ENCODE data around the gene BARHL2. TPM values are rescaled to one million over a fixed set of nuclear protein-coding genes. Genes with fewer than 3 reads are reported as not detected.

The BARHL2 gene
- total RNA-seq, 1 donor from 2014 or later, result under 0.01 TPM

DNA sequence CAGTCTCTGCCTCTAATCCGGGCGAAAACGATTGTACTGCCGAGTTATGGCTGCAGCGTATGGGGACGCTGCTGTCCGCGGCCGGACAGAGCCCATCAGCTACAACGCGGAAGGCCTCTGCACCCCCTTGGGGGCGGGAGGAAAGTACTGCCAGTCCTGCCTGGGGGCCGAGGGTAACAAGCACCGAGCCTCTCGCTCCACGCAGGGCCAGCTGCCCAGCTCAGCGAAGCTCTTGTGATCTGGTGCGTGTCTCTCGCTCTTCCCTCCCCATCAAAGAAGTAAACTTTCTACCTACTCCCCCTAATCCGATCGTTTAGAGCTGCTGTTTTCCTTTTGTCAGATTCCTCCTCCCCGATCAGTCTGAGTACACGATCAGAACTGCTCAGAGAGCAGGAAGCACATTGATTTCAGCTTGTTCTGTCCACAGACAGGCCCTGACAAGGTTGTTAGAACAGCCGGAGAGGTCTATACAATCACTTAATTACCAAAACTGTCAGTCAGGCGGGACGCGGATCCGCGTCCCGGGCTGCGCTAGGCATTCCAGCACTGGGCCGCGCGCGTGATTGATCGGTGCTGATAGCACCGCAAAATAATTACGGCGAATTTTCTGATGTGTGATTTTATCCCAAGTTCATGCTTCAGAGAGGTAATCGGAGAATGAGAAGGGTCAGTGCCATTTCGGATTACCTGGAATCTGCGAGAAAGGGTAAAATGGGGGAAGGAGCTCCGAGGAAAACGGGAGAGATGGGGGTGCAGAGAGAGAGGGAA, 8.7 kb upstream of the BARHL2 start:
- DNase-seq (ENCODE audit: low spot score in 2 of 2) (peak in 1 of 2 donors; percentile 37), FAIRE-seq (no peak)

DNA sequence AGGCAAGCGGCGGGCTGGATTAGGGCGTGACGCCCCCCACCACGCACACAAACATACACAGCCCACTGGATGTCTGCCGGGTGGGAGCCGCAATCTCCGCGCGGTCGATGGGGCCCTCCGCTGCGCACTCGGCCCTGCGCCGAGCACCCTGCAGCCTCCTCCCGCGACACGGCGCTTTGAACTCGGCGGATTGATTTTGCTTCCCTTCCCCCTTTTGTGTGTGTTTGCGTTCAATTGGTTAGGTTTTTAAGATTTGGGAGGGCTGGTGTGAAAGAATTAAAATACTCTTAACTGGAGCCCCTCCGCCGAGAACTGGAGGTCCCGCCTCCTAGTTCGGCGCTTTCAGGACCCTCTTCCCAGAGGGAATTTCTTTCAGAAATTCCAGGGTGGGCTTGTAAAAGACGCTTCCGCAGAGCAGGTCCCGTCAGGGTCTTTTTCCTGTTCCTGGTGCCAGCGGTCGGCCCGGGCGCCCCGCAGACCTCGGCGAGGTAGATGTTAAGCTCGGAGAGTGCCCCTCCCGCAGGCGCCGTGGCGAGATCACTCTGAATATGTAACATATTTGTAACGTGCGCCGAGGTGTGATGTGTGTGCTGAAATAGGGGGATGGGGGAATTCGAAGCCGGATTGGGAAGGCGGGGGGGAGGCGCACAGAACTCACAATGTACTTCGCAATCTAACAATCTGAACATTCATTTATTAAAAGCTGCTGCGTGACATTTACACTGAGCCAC, 8.0 kb upstream of the BARHL2 start:
- DNase-seq (ENCODE audit: low spot score in 2 of 2) (peak in 1 of 2 donors; percentile 10), FAIRE-seq (no peak)

DNA sequence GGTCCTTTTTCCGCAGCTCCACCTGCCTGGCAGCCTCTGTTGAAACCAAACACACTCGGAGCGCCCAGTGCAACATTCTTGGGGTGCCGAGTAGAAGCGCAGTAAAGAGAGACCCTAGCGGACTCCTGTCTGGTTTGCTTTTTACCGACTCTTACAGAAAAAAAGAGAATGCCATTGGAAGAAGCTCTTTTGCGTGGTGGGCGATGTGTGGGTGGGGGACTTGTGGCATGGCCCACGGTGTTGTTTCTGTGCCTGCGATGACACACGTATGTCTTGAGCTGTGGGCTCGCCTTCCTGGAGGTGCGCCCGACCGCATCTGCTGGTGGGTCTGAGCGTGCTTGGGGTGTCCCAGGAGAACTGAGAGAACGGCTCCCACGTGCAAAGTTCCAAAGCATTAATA, 7.3 kb upstream of the BARHL2 start:
- DNase-seq (ENCODE audit: low spot score in 2 of 2) (peak in 1 of 2 donors; percentile 18), FAIRE-seq (no peak)

DNA sequence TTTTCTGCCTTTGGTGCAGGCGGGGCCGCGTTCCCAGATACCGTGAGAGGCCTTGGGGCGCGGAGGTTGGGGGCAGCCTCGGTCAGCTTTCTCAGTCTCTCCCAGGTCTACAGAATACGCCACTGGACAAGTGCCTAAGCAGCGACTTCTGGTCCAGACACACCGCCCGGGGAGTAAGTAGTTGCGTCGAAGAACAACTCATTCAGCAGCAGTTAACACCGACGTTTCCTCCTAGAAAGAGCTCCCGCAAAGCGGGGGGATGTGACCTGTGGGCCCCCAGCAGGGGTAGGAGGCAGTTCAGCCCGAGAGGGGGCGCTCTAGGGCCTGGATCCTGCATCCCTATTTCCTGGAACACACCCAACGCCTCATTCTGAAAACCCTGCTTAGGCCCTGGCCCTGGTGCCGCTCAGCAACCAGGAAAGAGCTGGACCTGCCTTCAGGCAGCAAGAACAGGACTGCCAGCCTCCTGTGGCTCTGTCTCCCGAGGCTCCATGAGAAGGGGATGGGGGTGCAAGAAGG, 6.5 kb upstream of the BARHL2 start:
- DNase-seq (ENCODE audit: low spot score in 2 of 2), result peak in 1 of 2 donors; percentile 17
- no peak for FAIRE-seq

DNA sequence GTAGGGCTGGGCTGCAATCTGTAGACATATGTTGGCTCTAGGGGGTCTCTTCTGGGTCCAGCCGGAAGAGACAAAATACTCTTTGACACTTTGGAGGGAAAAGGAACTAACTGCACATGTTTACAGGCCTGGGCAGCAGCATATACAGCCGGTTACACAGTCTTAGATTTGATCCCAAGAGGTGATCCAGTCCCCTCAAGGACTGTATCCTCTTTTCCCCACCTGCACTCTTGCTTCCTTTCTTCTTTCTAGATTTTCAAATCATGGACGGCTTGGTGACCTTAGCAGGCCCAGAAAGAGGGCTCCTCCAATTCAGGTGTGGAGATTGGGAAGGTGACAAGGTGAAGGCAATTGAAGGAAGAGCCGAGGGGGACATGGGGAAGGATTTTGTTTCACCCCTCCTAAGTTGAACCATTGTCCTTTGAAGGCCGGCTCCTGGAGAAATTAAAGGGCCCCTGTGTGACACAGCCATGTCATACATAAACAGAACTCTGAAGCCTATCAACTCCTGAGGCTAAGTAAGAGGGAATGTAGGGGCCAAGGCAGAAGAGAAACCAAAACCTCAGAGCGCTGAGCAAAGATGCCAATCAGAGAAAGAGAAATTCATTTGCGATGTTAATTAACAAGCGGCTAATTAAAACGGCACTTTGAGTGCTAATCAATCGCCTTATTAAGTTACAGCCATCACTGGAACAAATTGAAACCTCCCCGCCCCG, 5.9 kb upstream of the BARHL2 start:
- DNase-seq (ENCODE audit: low spot score in 2 of 2) (peak in 1 of 2 donors; percentile 12), FAIRE-seq (no peak)

DNA sequence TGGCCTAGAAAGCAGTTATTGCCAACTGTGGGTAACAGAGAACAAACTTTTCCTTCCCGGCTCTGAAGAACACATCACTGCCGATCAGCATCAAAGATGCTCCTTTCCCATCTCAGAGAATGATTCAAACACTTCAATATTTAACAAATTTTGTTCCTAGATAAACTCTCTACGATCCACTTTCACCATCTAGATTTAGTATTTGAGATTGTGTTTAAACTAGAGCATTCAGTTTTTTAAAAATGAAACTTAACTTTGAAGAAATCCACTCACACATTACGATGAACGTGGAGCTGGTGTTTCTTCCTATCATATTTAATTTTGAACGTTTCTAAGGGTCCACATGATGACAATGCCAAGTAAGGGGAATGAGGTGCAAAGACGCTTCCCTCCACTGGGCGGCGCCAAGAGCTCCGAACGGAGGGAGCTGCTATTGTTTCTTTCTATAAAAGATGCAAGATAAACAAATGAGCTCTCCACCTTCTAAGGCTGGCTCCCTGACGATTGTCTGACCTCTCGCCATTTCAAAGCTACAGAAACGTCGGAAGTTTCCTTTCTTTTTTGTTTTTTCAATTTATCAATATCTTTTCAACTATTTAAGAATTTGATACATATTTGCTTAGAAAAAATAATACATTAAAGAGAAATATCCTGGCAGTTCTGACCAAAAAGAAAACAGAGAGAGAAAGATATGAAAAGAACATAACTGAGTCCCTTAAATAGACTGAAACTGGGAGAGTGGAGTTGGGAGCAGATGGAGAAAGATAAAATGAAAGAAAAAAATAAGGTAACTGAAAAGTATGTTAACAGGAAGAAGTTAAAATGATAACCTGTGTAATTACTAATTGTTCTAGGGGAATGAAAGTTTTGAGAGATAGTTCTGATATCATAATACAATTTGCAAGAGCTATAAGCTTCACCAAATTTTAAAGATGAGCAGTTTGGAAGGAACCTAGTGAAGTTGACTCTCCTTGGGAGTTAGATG, 4.4 kb upstream of the BARHL2 start:
- DNase-seq (ENCODE audit: low spot score in 2 of 2), result peak; percentile 46 to 59
- peak; percentile 15 for FAIRE-seq

DNA sequence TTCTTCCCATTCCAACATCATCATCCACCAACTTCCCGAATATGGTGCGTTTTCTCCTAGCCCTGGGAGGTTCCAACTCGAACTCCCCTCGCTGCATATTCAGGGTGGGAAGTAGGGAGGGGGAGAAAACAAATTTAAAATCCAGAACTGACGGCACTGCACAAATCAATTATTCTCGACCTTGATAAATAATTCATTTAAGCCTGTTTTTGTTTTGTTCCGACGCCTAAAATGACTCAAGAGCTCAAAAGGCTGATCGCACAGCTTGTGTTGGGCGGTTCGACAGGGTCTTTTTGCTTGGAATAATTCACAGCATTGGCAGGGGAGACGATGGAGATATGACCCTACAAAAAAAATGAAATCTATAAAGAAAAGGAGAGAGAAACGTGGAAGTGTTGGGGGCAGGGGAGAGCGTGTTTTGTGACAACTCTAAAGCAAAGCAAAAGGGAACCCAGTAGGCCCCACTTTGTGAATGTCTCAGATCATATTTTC, 3.1 kb upstream of the BARHL2 start:
- FAIRE-seq, result no peak
- peak in 1 of 2 donors; percentile 14 for DNase-seq (ENCODE audit: low spot score in 2 of 2)

DNA sequence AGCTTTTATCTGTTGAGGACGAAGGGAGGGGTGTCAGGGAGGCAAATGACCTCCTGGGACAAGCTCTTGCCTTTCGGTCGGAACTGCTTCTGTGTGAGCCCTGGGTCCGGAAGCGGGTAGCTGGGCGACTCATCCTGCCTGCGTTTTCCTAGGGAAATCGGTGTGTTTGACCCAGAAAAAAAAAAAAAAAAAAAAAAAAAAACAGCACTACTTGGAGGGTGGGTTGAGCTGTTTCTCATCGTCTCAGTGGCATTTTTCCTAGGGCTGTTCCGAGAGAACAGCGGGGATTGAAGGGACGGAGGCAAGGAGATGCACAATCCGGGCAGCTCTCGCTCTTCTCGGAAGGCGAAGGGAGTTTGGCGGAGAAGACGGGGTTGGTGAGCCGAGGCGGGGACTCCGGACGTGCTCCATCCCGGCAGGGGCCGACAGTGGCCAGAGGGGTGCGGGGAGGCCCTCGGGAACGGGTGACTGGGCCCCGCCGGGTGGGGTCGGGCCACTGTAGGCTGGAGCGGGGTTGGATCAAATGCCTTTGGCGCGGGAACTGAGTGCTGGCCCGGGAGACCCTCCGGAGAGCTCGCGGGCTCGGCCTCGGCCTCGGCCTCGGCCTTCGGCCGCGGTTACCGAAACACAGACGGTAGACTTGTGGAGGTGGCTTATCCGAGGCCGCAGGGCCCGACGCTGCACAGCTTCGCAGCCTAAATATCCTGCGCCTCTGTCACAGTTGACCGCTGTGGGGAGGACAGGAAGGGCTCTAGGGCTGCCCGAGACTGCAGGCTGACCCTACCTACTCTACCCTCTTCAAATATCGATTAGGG, 2.4 kb upstream of the BARHL2 start:
- DNase-seq (ENCODE audit: low spot score in 2 of 2), result peak; percentile 11 to 39
- FAIRE-seq, result no peak

DNA sequence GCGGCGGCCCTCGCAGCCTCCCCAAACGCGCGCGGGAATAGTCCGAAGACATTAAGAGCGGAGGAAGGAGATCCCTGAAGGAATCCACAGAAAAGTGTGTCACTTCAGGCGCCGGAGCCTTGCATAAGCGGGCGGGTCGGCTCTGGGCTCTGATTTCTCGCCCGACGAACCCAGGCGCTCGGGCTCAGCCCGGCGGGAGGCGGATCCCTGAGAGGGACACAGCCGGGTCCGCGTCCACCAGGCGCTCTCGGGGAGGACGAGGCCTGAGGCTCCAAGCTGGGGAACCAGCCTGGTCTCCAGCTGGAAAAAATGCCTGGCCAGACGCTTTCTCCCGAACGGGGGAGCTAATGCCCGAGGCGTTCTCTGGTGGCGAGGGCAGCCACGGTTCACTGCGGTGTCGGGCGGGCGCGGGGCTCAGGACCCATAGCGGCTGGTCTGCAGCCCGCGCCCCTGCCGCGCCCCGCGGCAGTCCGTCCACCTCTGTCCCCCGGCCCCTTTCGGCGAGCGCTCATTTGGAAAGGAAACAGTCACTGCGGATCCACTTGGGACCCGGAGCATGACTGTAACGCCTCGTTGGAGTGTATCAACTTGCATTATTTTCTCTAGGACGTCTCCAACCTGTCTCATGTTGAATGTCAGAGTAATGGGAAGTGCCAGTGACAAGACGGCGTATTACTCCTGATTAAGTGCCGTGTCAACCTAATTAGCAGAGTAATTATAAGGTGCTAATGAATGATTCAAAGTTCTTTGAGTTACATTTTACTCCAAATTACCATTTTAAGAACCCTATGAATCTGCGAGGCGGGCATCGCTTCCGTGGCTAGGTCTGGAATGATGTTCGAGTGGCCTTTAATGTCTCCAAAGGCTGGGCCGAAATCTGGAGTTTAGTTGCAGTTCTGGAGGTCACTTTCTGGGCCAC, 1.6 kb upstream of the BARHL2 start:
- DNase-seq (ENCODE audit: low spot score in 2 of 2), result peak; percentile 18 to 43

DNA sequence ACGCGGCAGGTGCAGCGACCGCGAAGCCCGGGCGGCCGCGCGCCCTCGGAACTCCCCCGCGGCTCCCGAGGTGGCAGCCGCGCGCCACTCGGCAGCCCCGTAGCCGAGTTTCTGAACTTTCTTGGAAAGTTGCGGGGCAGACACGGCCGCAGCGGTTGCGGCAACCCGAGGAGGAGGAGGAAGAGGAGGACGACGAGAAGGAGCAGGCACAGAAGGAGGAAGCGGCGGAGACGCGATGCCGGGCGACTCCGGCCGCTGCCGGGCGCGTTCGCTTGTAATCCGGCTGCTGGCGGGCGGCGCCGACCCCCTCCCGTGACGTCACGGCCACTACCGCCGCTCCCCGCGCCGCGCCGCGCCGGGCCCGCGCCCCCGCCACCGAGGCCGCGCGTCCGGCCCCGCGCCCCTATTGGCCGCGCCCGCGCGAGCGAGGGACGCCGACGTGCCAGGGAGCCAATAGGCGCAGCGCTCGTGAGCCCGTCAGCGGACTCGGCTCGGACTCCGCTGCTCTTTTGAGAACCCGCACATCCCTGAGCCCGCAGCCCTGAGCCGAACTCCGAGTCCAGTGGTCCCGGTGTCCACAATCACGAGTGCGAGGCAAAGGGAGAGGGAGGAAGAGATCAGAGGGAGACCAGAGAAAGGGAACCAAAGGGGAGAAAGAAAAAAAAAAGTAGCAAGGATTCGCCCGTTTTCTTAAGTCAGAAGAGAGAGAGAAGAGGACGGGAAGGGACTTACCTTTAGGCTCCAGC, 736 bp upstream of the BARHL2 start:
- DNase-seq (ENCODE audit: low spot score in 2 of 2), result peak; percentile 36 to 58
- FAIRE-seq, result no peak

More for the DNA sequence above, 1.6 kb upstream of the BARHL2 start:
- FAIRE-seq, result no peak

DNA sequence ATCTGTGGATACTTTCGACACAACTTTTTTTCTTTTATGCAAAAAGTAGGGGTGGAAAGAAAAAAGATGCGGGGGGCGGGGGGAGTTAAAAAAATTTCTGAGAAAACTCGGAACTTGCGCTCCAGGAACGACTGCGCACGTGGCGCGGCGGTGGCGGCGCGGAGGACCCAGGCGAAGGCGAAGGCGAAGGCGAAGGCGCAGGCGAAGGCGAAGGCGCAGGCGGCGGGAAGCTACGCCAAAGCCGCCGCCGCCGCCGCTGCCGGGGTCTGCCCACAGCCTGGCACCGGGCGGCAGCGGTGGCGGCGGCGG, 208 bp upstream of the BARHL2 start:
- FAIRE-seq (no peak), DNase-seq (ENCODE audit: low spot score in 2 of 2) (no peak)

DNA sequence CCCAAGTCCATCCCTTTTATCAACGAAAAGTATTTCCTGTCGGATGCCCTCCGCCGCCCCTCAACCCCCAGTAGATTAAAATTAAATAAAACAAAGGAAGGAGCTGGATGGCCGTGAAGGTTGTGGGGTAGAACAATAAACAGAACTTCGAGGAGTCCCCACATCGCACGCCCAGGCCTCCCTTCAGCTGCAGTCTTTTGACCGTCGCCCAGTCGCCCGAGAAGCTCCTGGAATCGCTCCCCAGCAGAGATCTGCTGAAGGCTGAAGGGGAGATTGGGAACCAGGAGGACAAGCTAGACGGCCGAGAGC, 905 bp downstream of the BARHL2 start:
- DNase-seq (ENCODE audit: low spot score in 2 of 2) (no peak), FAIRE-seq (no peak)

DNA sequence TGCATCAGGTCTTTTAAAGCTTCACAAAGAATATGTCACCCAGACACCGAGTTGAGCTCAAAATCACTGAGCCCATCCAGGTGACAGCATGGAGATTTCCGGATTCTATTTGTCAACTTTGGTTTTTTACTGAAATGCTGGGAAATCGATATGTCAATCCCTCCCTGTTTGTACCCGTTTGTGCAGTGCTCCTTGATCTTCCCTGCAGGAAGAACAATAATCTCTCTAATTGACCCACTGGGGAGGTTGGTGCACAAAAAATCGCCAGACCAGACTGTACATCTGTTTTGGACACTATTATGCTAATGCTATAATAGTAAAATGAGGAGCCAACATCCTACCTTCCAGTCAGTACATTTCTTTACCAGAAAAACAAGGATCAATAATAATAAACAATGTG, 1.8 kb downstream of the BARHL2 start:
- DNase-seq (ENCODE audit: low spot score in 2 of 2), result peak in 1 of 2 donors; percentile 22
- FAIRE-seq, result no peak

DNA sequence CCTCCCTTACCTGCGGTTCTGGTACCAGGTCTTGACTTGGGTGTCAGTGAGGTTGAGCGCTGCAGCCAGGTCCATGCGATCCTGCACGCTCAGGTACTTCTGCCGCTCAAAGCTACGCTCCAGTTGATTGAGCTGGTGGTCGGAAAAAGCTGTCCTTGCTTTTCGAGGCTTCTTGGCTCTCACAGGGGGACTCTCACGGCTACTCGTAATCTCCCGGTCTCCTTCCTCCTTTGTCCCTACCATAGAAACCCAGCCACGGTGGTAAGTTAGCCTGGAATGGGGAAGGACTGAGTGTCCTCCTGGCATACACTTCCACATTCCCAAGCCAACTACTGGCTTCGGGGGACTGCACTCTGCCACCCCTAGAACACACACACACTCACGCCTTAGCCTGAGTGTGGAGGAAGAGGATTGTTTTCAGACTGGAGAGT, 2.6 kb downstream of the BARHL2 start:
- peak in 1 of 2 donors; percentile 22 for DNase-seq (ENCODE audit: low spot score in 2 of 2)
- no peak for FAIRE-seq

DNA sequence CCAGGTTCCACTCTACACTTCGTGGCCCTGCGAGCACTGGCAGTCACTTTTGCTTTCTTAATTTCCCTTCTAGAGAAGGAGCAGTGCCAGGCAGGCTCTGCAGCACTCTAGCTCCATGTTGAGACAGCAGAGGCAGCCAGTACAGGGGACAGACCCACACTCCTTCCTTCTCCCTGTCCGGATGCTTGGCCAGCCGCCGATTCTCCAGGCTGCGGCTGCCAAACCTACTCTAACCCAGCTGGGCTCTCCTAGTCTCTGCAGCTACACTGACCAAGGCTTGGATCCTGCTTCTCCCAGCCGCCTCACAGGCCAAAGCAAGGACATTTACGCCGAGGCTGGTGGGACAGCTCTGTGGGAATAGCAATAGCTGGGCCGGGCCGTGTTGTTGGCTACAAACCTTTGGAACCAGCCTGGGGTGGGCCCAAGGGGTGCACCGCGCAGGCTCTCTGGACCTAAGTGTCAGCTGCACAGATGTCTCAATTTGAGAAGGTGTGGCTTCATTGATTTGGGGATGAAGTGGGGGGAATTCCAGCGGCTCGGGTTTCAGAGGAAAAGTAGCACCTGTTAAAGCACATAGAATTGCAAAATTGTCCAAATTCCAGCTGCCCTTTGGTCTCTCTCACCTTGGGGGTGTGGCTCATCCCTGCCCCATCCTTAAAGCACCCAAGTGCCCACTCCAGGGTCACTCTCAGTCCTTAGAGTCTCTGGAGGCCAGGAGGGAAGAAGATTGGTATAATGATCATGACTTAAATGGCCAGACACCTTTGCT, 3.2 kb downstream of the BARHL2 start:
- DNase-seq (ENCODE audit: low spot score in 2 of 2), result peak; percentile 9 to 17
- FAIRE-seq, result no peak

DNA sequence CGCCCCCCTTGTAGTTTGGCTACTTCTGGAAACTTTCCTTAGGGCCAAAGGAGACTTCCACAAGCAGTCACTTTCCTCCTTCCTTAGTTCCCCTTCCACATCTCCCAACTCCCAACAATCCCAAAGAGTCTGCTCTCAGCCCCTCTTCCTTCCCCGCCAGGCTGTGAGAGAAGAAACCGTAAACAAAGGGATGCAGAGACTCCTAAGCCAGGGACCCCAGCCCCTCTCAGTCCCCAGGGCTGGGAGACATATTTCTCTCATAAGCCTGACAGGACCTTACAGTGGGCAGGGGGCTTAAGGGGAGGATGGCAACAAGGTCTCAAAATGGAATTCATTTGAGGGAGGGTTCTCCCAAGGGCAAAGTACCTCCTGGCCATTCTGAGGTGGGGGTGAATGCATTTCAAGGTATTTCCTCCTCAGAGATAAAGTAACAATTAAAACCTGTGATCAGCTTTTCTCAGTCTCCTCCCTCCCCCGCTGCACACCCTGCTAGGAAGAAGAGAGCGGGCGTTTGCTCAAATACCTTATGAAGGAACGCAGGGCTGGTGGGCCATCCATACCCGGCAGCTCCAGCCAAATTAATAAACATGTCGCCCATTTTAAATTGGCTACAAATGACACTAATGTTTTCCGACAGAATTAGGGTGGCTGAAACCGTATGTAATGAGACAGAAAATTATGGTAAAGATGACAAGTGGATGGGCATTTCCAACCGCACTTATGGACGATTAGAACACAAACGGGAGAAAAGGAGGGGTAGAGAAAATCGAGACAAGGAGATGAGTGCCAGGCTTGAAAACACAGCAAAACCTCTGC, 4.0 kb downstream of the BARHL2 start:
- DNase-seq (ENCODE audit: low spot score in 2 of 2), result peak; percentile 10 to 28
- FAIRE-seq, result no peak
